Mesodermal cell (in vitro differentiated cells): ENCODE measurements around the gene INSYN1.

ENCODE experiments used
- H3K27ac ChIP-seq: 2 replicates; pipeline ENCODE4 v1.7.0; 2013; ENCODE audit warnings: mild to moderate bottlenecking, low read depth, low read length, moderate library complexity; ENCODE audit not compliant: severe bottlenecking
- H3K36me3 ChIP-seq: 2 replicates; pipeline ENCODE4 v1.7.1; 2013; ENCODE audit warnings: mild to moderate bottlenecking, low read length, moderate library complexity; ENCODE audit not compliant: control insufficient read depth, insufficient read depth
- H3K4me1 ChIP-seq: one replicate; pipeline ENCODE4 v1.7.1; 2013; ENCODE audit warnings: mild to moderate bottlenecking, low read length; ENCODE audit not compliant: insufficient read depth, control insufficient read depth, poor library complexity, severe bottlenecking
- H3K4me3 ChIP-seq: 2 replicates; pipeline ENCODE4 v1.7.0; 2013; ENCODE audit warnings: low read length, control low read depth, mild to moderate bottlenecking; ENCODE audit not compliant: insufficient read depth, poor library complexity, severe bottlenecking; ENCODE audit errors: extremely low read depth
- H3K9me3 ChIP-seq: 2 replicates; pipeline ENCODE4 v1.7.1; 2013; ENCODE audit warnings: mild to moderate bottlenecking, low read length, moderate library complexity; ENCODE audit not compliant: control insufficient read depth
- whole genome bisulfite sequencing, 2 experiments: methylation state at CpG; one replicate each; pipeline ENCODE4 v1.1.5; 2013; ENCODE audit warnings: missing lambda C conversion rate in 2 of 2; ENCODE audit not compliant: insufficient coverage in 2 of 2; 5-methylcytosine and 5-hydroxymethylcytosine counted together

Gene INSYN1

DNA sequence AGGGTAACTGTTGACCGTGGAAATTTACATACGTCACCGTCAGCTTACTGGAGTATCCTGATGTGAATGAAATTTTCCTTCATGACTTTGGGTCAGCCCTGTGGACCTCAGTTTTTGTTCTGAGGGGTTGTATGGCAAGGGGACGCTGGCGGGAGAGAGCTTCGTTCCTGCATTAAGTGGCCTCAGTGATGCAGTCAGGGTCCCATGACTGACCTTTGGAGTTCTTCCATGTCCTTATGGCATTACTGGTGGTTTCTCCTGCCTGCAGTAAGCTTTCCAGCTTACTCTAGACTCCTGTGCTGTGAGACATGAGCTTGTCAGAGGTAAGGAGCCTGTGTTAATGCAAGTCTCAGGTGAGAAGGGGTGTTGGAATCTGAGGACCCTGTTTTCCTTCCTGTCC lies 67.2 kb downstream of the INSYN1 start:
- H3K9me3 ChIP-seq, result no peaks in the 10 kb centered on the region
- H3K4me3 ChIP-seq, result peak overlapping the region; percentile 86
- peaks cover 15% of the 10 kb centered on the region for H3K36me3 ChIP-seq
- H3K4me1 ChIP-seq, result peaks cover 59% of the 10 kb centered on the region
- WGBS, 2 experiments, result 76 to 79% methylated on average over 6 of the region's 6 CpGs
- H3K27ac ChIP-seq, result peak overlapping the region; percentile 55
